GM19351 (cell line): ENCODE results near the gene TP53INP2.
"Not testable (repeated sequence)": the region's sequence is repeated elsewhere in the genome, so short reads cannot be mapped to it uniquely, and the experiment has no call there.

Source experiments
- ATAC-seq: cut with Tn5 transposase; IDR thresholded peaks from one replicate; pipeline ENCODE4 v1.9.1; 2021; ENCODE audit warnings: mild to moderate bottlenecking, moderate library complexity; ENCODE audit not compliant: unreplicated experiment

Gene TP53INP2, protein sequence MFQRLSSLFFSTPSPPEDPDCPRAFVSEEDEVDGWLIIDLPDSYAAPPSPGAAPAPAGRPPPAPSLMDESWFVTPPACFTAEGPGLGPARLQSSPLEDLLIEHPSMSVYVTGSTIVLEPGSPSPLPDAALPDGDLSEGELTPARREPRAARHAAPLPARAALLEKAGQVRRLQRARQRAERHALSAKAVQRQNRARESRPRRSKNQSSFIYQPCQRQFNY

DNA sequence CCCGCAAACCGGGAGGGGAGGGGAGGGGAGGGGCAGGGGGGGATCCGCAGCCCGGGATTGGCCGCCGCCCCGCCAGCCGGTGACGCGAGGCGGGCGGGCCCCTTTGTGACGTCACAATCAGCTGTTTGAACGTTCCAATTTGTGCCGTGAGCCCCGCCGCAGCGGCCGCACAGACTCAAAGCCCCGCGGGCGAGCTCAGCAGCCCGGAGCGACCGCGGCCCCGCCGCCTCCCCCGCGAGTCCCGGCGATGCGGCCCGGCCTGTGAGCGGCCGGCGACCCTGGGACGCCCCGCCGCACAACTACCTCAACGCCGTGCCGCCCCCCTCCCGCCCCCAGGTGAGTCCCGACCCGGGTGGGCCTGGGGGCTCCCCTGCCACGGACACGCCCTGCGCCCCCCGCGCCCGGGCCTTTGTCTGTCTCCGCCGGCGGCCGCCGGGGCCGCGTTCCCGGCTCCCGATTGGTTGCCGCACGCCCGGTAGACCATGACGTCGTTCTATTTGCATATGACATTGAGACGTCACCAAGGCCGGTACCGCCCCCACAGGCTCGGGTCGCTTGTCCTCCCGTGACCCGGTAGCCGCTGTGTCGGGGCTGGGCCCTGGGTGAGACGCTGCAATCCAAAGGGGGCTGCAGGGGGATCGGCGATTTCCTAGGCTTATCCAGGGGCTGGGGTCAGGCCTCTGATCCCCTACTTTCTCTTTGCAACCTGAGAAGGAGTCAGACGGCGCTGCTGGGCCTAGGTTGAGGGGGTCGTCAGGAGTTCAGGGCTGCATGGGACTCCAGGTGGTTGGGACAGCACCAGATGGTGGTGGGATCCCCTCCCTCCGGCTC is at the start of gene TP53INP2:
Gene TP53INP2 (plus strand): TSS at position 168 of the 831 bp plus-strand sequence. CDS start 4,396 bp downstream, outside the sequence.
- peak; percentile 60 for ATAC-seq

DNA sequence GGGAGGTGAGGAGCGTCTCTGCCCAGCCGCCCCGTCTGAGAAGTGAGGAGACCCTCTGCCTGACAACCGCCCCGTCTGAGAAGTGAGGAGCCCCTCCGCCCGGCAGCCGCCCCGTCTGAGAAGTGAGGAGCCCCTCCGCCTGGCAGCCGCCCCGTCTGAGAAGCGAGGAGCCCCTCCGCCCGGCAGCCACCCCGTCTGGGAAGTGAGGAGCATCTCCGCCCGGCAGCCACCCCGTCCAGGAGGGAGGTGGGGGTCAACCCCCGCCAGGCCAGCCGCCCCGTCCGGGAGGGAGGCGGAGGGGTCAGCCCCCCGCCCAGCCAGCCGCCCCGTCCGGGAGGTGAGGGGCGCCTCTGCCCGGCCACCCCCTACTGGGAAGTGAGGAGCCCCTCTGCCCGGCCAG is 45.5 kb upstream of the TP53INP2 start:
- ATAC-seq, result not testable (repeated sequence)

DNA sequence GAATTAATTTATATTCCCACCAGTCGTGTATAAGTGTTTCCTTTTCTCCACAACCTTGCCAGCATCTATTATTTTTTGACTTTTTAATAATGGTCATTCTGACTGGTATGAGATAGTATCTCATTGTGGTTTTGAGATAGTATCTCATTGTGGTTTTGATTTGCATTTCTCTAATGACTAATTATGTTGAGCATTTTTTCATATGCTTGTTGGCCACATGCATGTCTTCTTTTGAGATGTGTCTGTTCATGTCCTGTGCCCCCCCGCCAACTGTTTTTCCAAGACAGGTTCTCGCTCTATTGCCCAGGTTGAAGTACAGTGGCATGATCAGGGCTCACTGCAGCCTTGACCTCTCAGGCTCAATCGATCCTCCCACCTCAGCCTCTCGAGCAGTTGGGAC is 42.3 kb upstream of the TP53INP2 start:
- ATAC-seq, result not testable (repeated sequence)

DNA sequence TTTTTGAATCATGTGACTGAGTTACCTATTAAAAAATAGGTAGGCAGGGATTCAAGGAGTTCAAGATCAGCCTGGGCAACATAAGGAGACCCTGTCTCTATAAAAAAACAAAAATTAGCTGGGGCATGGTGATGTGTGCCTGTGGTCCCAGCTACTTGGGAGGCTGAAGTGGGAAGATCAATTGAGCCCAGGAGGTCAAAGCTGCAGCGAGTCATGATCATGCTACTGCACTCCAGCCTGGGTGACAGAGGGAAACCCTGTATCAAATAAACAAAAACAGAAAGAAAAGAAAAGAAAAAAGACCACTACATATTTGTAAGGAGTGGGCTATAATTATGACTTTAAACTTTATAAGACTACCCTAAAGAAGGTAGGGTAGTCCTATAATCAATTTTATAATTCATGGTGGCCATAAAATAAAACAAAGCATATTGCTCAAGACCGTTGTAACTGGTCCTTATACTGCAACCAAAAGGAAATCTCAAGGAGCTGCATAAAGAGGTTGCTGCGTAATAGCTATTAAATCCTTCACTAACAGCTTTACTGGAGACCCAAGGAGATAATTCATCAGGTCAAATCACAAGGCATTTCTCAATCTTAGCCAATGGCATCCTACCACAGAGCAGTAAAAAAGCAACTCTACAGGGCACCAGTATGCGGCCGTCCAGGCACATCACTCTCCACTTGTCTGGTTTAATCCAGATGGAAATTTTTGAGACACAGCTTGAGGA is 40.8 kb upstream of the TP53INP2 start:
- no peak for ATAC-seq

DNA sequence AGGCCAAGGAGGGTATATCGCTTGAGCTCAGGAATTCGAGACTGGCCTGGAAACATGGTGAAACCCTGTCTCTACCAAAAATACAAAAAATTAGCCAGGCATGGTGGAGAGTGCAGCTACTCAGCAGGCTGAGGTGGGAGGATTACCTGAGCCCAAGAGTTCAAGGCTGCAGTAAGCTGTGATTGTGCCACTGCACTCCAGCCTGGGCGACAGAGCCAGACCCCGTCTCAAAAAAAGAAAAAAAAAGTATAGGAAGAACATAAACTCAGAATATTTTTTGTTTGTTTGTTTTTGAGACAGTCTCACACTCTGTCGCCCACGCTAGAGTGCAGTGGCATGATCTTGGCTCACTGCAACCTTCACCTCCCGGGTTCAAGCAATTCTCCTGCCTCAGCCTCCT is 39.4 kb upstream of the TP53INP2 start:
- not testable (repeated sequence) for ATAC-seq

DNA sequence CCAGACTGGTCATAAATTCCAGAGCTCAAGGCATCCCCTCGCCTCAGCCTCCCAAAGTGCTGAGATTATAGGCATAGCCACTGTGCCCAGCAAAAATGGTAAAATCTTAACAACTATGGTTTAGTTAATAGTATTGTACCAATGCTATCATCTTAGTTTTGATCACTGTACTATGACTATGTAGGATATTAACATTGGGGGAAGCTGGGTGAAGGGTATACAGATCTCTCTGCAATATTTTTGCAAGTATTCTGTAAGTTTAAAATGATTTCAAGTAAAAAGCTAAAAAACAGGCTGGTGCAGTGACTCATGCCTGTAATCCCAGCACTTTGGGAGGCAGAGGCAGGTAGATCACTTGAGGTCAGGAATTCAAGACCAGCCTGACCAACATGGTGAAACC is 35.0 kb upstream of the TP53INP2 start:
- ATAC-seq, result no peak

DNA sequence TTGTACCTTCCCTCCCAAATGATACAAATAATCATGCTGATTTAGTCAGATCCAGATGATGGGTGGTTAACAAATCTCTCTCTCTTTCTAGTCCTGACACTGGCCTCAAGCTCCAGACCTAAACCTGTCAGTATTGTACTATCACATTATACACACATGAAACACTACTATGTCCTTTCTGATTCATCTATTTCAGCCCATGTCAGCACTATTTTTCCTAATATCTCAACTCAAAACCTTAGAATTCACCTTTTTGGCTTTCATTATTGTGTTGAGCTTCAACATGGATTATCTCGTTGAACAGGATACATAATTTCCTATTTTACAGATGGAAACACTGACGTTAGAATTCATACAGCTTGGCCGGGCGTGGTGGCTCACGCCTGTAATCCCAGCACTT is 30.7 kb upstream of the TP53INP2 start:
- no peak for ATAC-seq

DNA sequence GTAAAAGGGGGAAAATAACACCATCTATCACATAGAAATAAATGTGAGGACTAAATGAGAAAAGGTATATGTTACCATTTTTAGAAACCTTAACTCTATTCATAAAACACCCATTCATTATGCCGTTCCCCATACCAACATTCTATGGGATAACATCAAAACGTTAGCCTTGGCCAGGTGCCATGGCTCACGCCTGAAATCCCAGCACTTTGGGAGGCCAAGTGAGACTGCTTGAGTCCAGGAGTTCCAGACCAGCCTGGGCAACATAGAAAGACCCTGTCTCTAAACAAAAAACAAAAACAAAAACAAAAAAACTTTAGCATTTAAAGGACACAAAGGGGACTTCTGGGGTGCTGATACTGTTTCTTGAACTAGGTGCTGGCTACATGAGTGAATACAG is 28.6 kb upstream of the TP53INP2 start:
- no peak for ATAC-seq

DNA sequence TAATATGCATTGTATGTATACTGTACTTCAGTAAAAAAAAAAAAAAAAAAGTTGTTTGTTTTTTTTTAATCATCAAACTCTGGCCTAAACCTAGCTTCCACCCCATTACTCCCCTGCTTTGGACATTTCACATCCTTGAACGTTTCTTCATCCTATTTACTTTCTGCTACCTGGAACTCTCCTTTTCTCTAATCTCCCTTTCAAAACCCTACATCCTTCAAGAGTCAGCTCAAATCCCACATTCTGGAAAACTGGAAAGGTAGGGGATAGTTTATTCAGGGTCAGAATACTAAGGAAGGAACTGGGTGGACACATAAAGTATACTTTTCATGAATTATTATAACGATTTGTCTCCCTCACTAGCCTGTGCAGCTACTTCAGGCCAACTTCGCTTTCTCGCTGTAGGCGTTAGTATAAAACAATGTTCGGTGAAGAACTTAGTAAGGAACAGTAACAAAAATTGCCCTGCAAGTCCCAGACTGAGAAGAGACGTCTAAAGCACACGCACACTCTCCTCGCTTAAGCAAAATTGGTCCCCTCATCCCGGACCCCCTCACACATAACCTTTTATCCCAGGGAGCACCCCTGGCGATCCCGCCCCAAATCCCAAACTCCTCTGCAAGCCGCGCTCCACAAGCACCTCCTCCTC is 28.0 kb upstream of the TP53INP2 start:
- no peak for ATAC-seq

DNA sequence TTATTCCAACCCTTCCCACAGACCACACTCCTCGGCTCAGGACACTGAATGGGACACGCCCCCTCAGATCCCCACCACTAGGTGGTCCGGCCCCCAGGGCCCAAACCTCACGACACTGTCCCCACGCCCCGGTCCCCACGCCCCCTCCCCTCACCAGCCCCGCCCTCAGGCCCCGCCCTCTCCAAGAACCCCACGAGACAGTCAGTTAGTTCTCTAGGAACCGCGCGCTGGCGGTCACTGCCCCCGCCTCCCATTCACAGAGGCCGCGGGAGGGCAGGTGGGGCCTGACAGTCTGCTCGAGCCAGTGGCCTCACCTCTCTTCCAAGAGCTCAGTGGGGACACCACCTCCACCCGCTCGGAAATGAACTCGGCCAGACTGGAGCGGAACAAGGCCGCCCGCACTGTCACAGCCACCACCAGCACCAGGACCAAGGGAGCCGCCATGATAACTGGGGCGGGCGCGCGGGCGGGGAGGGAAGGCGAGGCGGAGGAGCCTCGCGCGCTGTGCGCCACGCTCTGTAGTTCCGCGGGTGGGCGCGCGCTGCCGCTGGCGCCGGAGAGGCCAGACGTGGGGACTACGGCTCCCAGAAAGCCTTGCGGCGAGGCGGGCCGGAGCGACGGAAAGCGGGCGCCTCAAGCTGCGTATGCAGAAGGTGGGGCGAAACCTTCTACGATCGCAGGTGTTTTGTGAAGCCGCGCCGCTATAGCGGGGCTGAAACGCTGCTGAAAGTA is 27.3 kb upstream of the TP53INP2 start, which contains the start of gene PIGU:
Gene PIGU (minus strand): TSS at position 451 of the 732 bp plus-strand sequence. CDS start 7 bp downstream, at position 444.
- peak; percentile 94 for ATAC-seq

DNA sequence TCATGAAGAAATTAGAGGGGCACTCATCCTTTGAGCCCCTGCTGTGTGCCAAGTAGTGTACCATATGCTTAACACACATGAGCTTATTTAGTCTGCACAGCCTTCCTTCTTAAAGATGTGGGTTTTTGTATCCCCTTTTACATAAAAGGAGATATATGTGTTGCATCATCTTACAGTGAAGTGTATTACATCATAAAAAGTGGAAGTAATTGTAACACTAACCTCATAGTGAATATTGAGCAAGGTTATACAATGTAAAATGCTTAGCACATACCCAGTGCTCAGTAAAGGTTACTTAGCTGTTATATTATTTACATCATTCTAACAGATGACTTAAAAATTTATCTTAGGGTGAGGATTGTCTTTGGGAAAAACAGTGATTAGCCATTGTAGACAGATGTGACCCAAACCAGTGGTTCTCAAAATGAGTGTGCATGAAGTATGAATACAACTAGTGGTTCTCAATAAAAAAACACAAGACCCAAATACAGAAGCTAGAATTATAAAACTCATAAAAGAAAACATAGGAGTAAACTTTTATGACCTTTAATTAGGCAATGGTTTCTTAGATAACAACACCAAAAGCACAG is 23.5 kb upstream of the TP53INP2 start:
- no peak for ATAC-seq

DNA sequence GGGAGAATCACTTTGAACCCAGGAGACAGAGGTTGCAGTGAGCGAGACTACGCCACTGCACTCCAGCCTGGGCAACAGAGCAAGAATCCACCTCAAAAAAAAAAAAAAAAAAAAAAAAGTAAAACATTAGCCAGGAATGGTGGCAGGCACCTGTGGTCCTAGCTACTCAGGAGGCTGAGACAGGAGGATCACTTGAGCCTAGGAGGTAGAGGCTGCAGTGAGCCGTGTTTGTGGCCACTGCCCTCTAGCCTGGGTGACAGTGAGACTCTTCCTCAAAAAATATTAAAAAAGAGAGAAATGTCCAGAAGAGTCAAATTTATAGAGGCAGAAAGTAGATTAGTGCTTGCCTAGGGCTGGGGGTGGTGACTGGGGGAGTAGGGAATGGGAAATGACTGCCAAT is 20.5 kb upstream of the TP53INP2 start:
- no peak for ATAC-seq

DNA sequence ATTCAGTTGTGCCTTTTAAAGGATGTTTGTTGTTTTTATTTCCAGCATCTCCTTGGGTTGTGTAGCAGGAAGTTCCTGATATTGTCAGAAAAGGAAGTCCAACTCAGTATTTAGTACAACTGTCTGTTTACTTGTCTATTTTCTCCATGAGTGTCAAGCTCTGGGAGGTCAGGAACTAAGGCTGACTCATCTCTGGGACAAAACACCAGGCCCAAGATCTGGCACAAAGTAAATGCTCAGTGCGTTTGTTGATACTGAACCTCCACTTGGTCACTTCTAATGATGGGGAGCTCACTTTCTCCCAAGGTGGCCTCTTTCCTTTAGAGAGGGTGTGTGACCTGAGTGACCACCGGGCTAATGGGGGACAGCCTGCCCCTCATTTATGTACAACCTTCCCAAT is 14.7 kb upstream of the TP53INP2 start:
- no peak for ATAC-seq

DNA sequence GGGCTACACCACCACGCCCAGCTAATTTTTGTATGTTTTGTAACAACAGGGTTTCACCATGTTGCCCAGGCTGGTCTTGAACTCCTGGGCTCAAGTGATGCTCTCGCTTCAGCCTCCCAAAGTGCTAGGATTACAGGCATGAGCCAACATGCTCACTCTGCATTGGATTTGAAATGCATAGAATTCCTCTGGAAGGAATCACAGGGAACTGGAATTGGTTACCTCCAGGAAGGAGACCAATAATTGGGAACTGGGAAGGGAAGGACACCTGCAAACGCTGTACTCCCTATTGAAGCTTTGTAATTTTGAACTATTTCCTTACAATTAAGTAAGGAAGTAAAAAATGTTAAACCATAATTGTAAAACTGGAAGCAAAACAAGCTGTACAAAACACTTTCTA is 12.3 kb upstream of the TP53INP2 start:
- no peak for ATAC-seq

DNA sequence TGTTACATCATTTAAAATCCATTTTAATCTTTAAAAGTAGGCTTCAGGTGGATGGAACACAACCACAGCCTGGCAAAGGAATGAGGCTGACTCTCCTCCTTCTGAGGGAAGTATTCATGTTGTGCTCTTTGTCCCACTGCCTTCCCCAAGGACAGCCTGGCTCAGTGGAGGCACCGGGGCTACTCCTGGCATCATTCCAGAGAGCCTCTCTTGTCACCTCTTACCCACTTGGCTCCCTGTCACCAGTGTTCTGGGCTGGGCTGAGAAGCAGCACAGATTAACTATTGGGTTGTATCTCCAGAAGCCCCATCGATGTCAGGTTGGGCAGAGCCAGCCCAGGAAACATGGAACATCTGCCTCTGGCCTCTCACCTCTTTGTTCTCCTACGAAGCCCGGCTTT is 10.7 kb upstream of the TP53INP2 start:
- ATAC-seq, result no peak

DNA sequence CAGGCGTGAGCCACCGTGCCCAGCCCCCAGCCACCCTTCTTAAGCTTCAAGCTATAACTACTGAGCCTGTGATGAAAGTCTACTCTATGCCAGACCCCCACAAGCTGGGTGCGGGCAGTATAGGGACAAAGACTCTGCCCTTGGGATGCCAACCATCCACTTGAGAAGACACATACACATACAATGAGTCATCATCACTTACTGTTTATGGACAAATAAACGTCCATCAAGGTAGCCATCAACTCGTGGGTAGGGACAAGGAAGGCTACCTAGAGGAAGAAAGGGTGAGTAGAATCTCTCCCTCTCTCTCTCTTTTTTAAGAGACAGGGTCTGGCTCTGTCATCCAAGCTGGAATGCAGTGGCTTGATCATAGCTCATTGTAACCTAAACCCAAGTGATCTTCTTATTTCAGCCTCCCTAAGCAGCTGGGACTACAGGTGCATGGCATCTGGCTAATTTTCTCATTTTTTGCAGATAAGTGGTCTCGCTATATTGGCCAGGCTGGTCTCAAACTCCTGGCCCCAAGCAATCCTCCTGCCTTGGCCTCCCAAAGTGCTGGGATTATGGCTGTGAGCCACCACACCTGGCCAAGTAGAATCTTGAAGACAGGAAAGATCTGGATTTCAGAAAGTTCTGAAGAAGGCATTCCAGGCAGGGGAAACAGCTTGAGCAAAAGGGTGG is 2.6 kb upstream of the TP53INP2 start:
- ATAC-seq, result no peak

DNA sequence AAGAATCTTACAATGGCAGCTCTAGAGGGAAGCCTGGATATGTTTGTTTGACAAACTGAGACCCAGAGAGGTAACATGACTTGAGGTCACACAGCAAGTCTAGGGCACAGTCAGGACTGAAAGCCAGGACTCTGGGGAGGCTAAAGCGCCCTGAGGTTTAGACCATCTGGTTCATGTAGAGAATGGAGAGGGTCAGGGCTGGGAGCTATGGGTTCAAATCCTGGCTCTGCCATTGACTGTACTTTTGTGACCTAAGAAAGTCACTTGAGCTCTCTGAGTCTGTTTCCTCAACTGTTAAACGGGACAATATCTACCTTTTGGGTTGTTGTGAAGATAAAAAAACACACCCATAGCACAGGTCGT is 1.1 kb upstream of the TP53INP2 start:
- ATAC-seq, result no peak

DNA sequence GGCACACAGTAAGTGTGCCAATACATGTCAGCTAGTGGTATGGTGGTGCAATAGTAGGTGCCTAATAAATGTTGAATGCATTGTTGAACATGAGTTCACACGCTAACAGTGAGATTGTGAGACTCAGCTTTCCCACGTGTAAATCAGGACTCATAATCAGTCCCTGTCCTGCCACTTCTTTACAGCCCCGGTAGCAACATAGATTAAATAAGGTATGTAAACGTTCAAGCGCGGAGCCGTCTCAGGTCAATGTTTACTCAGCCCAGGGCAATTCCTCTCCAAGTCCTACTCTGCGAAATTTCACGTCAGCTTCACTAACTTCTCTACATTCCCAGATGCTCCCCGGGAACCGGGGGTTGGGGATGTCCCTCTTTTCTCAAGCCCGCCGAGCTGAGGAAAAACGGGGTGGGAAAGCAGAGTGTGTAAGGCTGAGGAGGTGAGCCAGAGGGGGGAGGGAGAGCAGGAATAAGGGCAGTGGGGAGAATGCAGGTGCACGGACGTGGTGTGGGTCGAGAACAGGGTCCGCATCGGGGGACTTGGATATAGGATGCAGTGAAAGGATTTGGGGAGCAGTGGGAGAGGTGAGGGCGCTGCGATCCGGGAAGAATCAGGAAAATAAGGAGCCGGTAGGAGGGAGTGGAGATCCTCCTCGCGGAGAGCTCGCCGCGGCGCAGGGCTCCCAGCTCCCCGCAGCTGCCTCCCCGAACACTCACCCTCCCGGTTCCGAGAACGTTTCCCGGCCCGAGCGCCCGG is 544 bp upstream of the TP53INP2 start:
- ATAC-seq, result no peak

DNA sequence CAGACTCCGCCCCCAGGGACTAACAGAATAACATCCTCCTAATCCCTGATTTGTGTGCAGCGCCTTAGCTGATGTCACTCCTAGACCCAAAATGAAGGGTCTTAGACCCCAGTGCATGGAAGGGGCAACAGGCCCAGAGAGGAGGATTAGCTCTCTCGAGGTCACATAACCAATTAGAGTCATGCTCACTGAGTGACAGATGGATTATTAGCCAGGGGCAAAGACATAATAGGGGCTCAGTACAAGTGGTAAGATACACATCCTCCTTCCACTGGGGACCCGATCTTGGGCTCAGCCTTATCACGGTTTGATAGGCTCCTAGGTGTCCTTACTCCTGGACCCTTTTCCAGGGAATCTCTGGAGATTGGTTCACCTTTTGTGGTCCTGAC is 858 bp downstream of the TP53INP2 start:
- ATAC-seq, result no peak
